ENCODE results near the gene JAKMIP2.
"Not testable (repeated sequence)": the region's sequence is repeated elsewhere in the genome, so short reads cannot be mapped to it uniquely, and the experiment has no call there.

JAKMIP2 gene

GRCh38 chr5:147782110-147783028, at the start of gene JAKMIP2:
TSS of gene JAKMIP2 (minus strand) at chr5:147782728. CDS start at chr5:147671806, 110,922 bp downstream.
- DNase-seq (ENCODE audit: low spot score), result peak; percentile 11

DNA sequence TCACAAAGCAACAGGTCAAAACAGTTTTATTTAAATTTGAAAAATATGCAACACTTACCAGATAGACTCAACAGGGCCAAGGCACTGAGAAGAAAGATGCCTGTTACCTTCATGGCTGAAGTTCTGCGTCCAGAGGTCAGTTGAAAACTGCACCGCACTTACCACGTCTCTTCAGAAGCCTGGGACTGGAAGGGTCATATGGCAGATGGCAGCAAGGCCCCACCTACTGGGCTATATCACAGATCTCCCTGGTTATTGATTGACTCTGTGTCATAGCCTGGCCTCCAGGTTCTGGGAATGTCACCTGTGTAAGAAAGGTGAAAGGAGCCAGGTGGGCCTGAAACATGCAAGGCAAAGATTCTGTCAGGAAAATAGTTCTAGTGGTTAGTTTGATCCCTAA, 48.9 kb upstream of the JAKMIP2 start, which contains the start of gene SPINK1:
Gene SPINK1 (minus strand): TSS at position 207 of the 400 bp plus-strand sequence. CDS start 94 bp downstream, at position 113.
- no peak for DNase-seq (ENCODE audit: low spot score)

- DNase-seq (ENCODE audit: low spot score), result no peak
These were observed 47.5 kb upstream of the JAKMIP2 start for GRCh38 chr5:147830035-147830434.

- DNase-seq (ENCODE audit: low spot score), result not testable (repeated sequence)
These were observed 44.5 kb upstream of the JAKMIP2 start for GRCh38 chr5:147827017-147827416.

DNA sequence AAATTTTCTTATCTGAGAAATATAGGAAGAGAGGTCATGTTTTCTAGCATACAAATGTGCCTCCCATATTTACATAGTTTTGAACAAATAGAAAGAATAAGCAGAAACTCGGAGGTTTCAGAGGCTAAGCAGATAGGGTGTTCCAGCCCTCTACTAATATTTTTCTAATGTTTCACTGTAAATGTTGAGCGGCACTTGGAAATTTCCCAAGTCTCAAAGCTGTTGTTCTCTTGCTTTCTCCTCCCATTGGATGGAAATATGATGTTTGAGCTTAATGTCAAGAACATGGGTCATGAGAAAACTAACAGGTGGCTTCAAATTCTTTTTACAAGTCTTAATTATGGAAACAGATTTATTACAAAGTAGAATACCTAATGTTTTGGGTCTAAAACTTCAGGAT, 43.8 kb upstream of the JAKMIP2 start:
- DNase-seq (ENCODE audit: low spot score), result no peak

DNA sequence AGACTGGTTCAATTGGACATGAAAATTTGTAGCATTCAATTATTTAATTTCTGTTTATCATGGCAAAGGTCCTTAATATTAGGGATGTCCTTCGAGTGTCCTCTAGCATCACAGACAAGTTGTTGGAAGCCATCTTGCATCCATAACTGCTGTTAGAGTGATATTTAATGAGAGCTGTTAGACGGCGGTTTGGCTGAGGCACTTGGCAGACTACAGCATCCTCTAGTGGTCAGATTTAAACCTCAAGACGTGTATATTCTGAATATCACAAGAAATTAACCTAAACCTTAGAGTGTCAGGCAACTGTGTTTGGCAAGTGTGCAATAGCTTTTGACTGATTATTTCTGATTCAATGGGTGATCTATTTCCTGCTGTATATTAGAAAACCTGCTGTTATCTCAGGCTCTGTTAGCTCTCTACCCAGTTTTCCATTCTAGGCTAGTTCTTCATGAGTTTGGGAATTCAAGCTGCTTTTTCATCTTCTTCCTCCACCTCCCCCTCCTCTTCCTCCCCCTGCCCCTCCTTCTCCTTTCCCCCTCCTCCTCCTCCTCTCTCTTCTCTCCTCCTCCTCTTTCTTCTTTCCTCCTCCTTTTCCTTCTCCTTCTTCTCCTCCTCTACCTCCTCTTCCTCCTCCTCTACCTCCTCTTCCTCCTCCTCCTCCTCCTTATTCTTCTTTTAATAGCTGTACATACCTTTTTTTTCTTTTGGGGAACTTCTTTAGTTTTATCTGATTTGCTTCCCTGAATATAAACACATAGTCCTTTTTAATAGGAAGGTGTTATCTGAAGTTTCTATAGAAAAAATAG, 40.4 kb upstream of the JAKMIP2 start:
- DNase-seq (ENCODE audit: low spot score), result peak; percentile 56

DNA sequence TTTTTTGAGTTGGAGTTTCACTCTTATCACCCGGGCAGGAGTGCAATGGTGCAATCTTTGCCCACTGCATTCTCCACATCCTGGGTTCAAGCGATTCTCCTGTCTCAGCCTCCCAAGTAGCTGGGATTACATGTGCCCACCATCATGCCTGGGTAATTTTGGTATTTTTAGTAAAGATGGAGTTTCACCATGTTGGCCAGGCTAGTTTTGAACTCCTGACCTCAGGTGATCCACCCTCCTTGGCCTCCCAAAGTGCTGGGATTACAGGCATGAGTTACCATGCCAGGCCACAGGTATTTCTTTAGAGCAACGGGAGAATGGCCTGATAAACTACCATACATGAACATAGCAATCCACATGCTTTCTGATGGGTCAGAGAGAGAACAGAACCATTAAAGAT, 39.7 kb upstream of the JAKMIP2 start:
- DNase-seq (ENCODE audit: low spot score), result not testable (repeated sequence)

DNA sequence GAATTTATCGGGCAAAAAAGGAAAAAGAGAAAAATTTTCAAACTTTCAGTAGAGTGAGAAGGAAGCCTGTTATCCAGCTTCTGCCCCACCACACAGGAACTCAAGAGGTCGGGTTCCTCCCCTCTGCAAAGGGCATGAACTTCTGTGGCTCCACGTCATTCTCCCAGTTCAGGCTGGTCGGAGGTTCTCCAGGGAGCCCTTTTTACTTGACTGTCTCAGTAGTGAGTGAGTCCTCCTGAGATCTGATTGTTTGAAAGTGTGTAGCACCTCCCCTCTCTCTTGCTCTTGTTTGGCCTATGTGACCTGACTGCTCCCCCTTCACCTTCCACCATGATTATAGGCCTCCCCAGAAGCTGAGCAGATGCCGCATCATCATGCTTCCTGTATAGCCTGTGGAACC, 39.2 kb upstream of the JAKMIP2 start:
- DNase-seq (ENCODE audit: low spot score), result no peak

GRCh38 chr5:147819261-147819770, 36.8 kb upstream of the JAKMIP2 start:
- DNase-seq (ENCODE audit: low spot score), result no peak

- DNase-seq (ENCODE audit: low spot score), result no peak
These were observed 35.8 kb upstream of the JAKMIP2 start for GRCh38 chr5:147818290-147818689.

DNA sequence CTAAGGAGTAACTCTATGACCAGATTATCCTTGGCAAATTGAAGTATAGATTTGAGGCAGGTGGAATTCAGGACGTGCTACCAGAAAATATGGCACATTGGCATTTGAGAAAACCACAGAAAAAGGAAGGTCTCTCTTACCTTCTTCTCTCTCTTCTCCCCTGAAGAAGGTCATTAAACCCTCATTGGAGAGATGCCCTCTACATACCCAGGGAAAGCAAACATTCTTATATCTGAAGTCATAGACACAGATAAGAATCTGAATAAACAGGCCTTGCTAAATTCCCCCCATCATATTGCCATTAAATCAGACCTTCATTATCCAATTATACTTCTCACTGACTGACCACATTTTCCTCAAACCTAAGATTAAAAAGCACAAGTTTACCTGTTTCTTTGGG, 31.2 kb upstream of the JAKMIP2 start:
- no peak for DNase-seq (ENCODE audit: low spot score)

DNA sequence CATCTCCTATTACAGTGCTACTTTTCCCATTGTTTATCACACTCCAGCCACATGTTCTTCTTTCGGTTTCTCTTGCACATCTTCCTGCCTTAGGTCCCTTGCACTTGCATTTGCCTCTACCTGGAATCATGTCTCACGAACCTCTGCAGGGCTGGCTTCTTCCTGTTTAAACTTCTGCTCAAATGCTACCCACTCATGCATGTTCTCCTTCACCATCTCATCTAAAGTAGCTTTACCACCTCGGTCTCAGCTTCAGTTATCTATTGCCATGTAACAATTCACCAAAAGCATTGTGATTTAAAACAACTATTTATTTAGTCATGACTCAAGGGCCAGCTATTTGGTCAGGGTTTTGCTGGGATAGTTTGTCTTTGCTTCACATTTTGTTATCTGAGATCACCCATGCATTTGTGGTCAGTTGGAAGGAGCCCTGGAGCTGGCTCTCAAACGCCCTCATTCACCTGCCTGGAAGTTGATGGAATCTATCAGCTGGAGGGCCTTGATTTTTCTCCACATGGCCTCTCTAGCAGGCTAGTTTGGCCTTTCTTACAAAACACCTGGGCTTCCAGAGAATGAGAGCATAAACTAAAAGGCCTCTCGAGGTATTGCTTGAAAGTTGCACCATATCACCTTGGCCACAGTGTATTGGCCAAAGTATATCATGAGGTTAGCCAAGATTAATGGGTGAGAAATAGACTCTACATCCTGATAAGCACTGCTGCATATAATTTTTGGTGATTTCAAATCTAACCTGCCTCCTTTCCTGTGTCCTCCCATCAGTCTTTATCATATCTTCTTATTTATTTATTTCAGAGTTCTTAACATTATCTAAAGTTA, 27.5 kb upstream of the JAKMIP2 start:
- no peak for DNase-seq (ENCODE audit: low spot score)

- no peak for DNase-seq (ENCODE audit: low spot score)
These were observed 22.5 kb upstream of the JAKMIP2 start for GRCh38 chr5:147805030-147805454.

- no peak for DNase-seq (ENCODE audit: low spot score)
These were observed 21.8 kb upstream of the JAKMIP2 start for GRCh38 chr5:147804334-147804733.

- no peak for DNase-seq (ENCODE audit: low spot score)
These were observed 21.4 kb upstream of the JAKMIP2 start for GRCh38 chr5:147803926-147804325.

- DNase-seq (ENCODE audit: low spot score), result not testable (repeated sequence)
These were observed 20.6 kb upstream of the JAKMIP2 start for GRCh38 chr5:147803161-147803560.

DNA sequence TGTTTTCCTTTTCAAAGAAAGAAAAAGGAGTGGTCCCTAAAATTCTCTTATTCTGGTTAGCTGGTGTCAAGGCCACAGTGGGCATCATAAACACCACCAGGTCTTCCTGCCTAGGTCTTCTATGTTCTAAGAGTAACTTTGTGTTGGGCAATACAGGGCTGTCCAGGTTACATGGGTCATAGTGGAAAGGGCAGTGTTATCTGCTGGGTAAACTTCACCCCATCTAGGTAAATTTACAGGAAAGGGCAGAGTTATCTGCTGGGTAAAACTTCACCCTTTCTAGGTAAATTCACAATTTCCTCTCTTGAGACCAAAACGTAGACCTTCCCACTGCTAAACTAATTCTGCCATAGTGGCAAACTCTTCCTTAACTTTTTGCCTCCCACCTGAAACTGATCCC, 18.9 kb upstream of the JAKMIP2 start:
- no peak for DNase-seq (ENCODE audit: low spot score)

- no peak for DNase-seq (ENCODE audit: low spot score)
These were observed 18.0 kb upstream of the JAKMIP2 start for GRCh38 chr5:147800491-147800890.

- DNase-seq (ENCODE audit: low spot score), result no peak
These were observed 14.2 kb upstream of the JAKMIP2 start for GRCh38 chr5:147796556-147797308.

DNA sequence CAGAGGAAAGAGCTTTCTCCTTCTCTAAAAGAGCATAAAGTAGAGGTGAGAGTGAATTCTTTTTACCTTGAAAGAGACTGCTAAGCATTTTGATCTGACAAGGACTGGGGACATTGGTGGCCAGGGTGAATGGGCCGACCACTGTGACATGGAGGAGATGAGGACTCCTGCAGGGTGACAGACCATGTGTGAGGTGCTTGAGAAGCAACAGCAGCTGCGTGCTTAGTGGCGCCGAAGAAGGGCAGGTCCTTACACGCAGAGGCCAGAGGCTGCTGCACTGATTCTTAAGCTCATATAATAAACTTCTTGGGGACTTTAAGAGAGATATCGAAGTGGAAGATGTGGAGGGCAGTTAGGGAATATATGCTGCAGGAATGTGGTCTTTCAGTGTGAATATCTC, 8.7 kb upstream of the JAKMIP2 start:
- no peak for DNase-seq (ENCODE audit: low spot score)

DNA sequence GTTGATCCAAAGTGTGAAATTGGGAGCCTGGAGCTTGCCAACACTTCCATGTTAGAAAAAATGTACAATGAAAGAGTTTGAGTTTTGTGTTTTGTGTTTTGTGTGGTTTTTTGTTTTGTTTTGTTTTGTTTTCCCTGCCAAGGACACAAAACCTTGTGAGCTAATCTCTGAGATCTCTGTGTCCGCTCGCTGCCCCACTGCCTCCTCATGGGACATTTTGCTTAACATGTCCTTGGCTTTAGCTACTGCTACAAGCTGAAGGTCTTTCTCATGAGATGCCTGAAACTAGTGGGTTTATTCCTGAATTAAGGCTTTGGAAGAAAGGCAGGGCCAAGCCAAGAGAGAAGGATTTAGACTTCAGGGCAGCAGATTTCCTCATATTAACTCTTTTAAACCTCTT, 7.3 kb upstream of the JAKMIP2 start:
- DNase-seq (ENCODE audit: low spot score), result no peak

Measured in GM03348 (cell line).